Common myeloid progenitor, CD34-positive (primary cell): ENCODE measurements around the gene KIAA0232.
"Not testable (repeated sequence)": the region's sequence is repeated elsewhere in the genome, so short reads cannot be mapped to it uniquely, and the experiment has no call there.

ENCODE experiments used
- CTCF ChIA-PET: fragments of 350-600 bp; sonication (Branson Sonifier 250); formaldehyde crosslinking; loops from one replicate; lab custom pipeline; 2021; ENCODE audit warnings: antibody characterized with exemption; lab: Charles Lee
- POLR2A ChIA-PET: fragments of 350-600 bp; sonication (Branson Sonifier 250); formaldehyde crosslinking; loops from one replicate; lab custom pipeline; 2021; ENCODE audit warnings: antibody characterized with exemption; lab: Charles Lee
- DNase-seq, 3 donors: peaks; one replicate each; pipeline versions ENCODE4 v3.0.0 to v3.0.0-alpha.2; 2013
- H3K27ac ChIP-seq, 2 experiments: 1 replicate in 1 of 2; 2 replicates in 1 of 2; pipeline ENCODE4 v1.7.0; 2013; ENCODE audit warnings: inconsistent platforms in 2 of 2, low read length in 2 of 2, mild to moderate bottlenecking in 2 of 2, low read depth in 1 of 2, moderate library complexity in 1 of 2; ENCODE audit not compliant: severe bottlenecking in 2 of 2, insufficient read depth in 1 of 2, poor library complexity in 1 of 2
- H3K27me3 ChIP-seq, 5 experiments: replicated peaks in 2 of 5; 1 replicate in 3 of 5; 2 replicates in 2 of 5; pipeline versions ENCODE4 v1.6.1 to v1.7.0; 2013; ENCODE audit warnings: low read length in 4 of 5, mild to moderate bottlenecking in 2 of 5, moderate library complexity in 2 of 5, inconsistent platforms in 1 of 5; ENCODE audit not compliant: insufficient read depth in 5 of 5, control insufficient read depth in 4 of 5
- H3K36me3 ChIP-seq, 4 experiments: 1 replicate in 2 of 4; 2 replicates in 2 of 4; pipeline versions ENCODE4 v1.6.1 to v1.7.0; 2013; ENCODE audit warnings: low read length in 3 of 4, control low read depth in 1 of 4, mild to moderate bottlenecking in 1 of 4; ENCODE audit not compliant: control insufficient read depth in 4 of 4, insufficient read depth in 4 of 4
- H3K4me1 ChIP-seq, 4 experiments: 1 replicate in 3 of 4; 2 replicates in 1 of 4; pipeline versions ENCODE4 v1.6.1 to v1.7.1; 2013; ENCODE audit warnings: low read length in 3 of 4, mild to moderate bottlenecking in 3 of 4, control low read depth in 1 of 4, inconsistent platforms in 1 of 4, moderate library complexity in 1 of 4; ENCODE audit not compliant: control insufficient read depth in 4 of 4, insufficient read depth in 4 of 4; ENCODE audit errors: control extremely low read depth in 1 of 4
- H3K4me3 ChIP-seq, 7 experiments: 1 replicate in 4 of 7; 2 replicates in 3 of 7; pipeline versions ENCODE4 v1.5.1 to v1.7.0; 2013; ENCODE audit warnings: mild to moderate bottlenecking in 7 of 7, low read length in 6 of 7, moderate library complexity in 6 of 7, inconsistent platforms in 2 of 7, low read depth in 2 of 7, control low read depth in 1 of 7; ENCODE audit not compliant: insufficient read depth in 4 of 7, control insufficient read depth in 1 of 7; ENCODE audit errors: extremely low read depth in 1 of 7
- H3K9me3 ChIP-seq, 5 experiments: 1 replicate in 4 of 5; 2 replicates in 1 of 5; pipeline versions ENCODE4 v1.6.1 to v1.7.1; 2013; ENCODE audit warnings: low read length in 4 of 5, mild to moderate bottlenecking in 2 of 5, inconsistent platforms in 1 of 5, low read depth in 1 of 5, moderate library complexity in 1 of 5; ENCODE audit not compliant: control insufficient read depth in 4 of 5, insufficient read depth in 2 of 5; ENCODE audit errors: control extremely low read depth in 1 of 5
- WGBS: methylation state at CpG from one replicate; pipeline ENCODE4 v1.1.5; 2013; ENCODE audit not compliant: insufficient coverage; 5-methylcytosine and 5-hydroxymethylcytosine counted together

Gene KIAA0232

GRCh38 chr4:6888506-6889071 lies 106.1 kb downstream of the KIAA0232 start:
- H3K4me1 ChIP-seq, result peaks cover 13 to 77% (median 73%) of the 10 kb centered on the region in 4 experiments
- CTCF ChIA-PET, result interaction anchor here (1.4 to 5.6 kb wide), 5 partner anchors 14 to 111 kb away, joined by 3 to 68 read pairs (median 6); partner anchors contain the start of gene TBC1D14
- H3K27me3 ChIP-seq, result no peaks in the 10 kb centered on the region
- H3K9me3 ChIP-seq, result peaks cover 0 to 16% (median 0%) of the 10 kb centered on the region in 5 experiments
- WGBS, result 91% methylated on average over 15 of the region's 15 CpGs
- peaks cover 0 to 3% (median 0%) of the 10 kb centered on the region in 4 experiments for H3K36me3 ChIP-seq
- POLR2A ChIA-PET, result no interaction called here
- DNase-seq, result no peak
- H3K4me3 ChIP-seq, result peak overlapping the region in 2 of 7 experiments; percentile 9 to 20
- no peak overlapping the region for H3K27ac ChIP-seq

GRCh38 chr4:6889101-6889735 lies 106.7 kb downstream of the KIAA0232 start:
- Histone ChIP-seq H3K4me3 (peak overlapping the region in 1 of 7 experiments; percentile 12), H3K9me3 (peaks cover 0 to 16% (median 0%) of the 10 kb centered on the region in 5 experiments), H3K36me3 (peaks cover 0 to 3% (median 0%) of the 10 kb centered on the region in 4 experiments), H3K4me1 (peaks cover 17 to 82% (median 77%) of the 10 kb centered on the region in 4 experiments), H3K27me3 (no peaks in the 10 kb centered on the region), H3K27ac (no peak overlapping the region)
- WGBS, result 66% methylated on average over 37 of the region's 37 CpGs
- DNase-seq, result peak; percentile 74 to 96 (median 79)
- ChIA-PET POLR2A (interaction anchor here (0.6 to 0.7 kb wide), 2 partner anchors 19 to 22 kb away, joined by 3 to 4 read pairs; no protein-coding TSS in a partner anchor), CTCF (interaction anchor here (1.4 to 5.6 kb wide), 3 partner anchors 14 to 22 kb away, joined by 4 to 68 read pairs (median 6); partner anchors contain the start of gene TBC1D14)

GRCh38 chr4:6889736-6890324 lies 107.3 kb downstream of the KIAA0232 start:
- no peaks in the 10 kb centered on the region for H3K36me3 ChIP-seq
- peaks cover 17 to 82% (median 79%) of the 10 kb centered on the region in 4 experiments for H3K4me1 ChIP-seq
- no peak overlapping the region for H3K27ac ChIP-seq
- WGBS, result 65% methylated on average over 12 of the region's 15 CpGs
- H3K27me3 ChIP-seq, result no peaks in the 10 kb centered on the region
- POLR2A ChIA-PET, result interaction anchor here (0.6 to 0.7 kb wide), 2 partner anchors 19 to 21 kb away, joined by 3 to 4 read pairs; no protein-coding TSS in a partner anchor
- peak overlapping the region in 1 of 7 experiments; percentile 17 for H3K4me3 ChIP-seq
- CTCF ChIA-PET, result interaction anchor here (1.4 to 1.7 kb wide), 2 partner anchors 19 to 21 kb away, joined by 4 to 6 read pairs; partner anchors contain the start of gene TBC1D14
- no peak for DNase-seq
- H3K9me3 ChIP-seq, result peaks cover 0 to 16% (median 0%) of the 10 kb centered on the region in 5 experiments

GRCh38 chr4:6890358-6890757 lies 107.8 kb downstream of the KIAA0232 start:
- ChIA-PET CTCF (interaction anchor here (1.7 to 2.3 kb wide), 2 partner anchors 16 to 20 kb away, joined by 4 to 7 read pairs; no protein-coding TSS in a partner anchor), POLR2A (no interaction called here)
- H3K9me3 ChIP-seq, result peaks cover 0 to 16% (median 0%) of the 10 kb centered on the region in 5 experiments
- H3K4me1 ChIP-seq, result peaks cover 17 to 82% (median 79%) of the 10 kb centered on the region in 4 experiments
- WGBS, result no CpG with 5 or more reads among the region's 3 CpGs
- no peak overlapping the region for H3K4me3 ChIP-seq
- H3K36me3 ChIP-seq, result no peaks in the 10 kb centered on the region
- no peak overlapping the region for H3K27ac ChIP-seq
- no peak for DNase-seq
- H3K27me3 ChIP-seq, result no peaks in the 10 kb centered on the region

- CTCF ChIA-PET, result interaction anchor here (1.2 to 2.8 kb wide), 4 partner anchors 9 to 17 kb away, joined by 3 to 18 read pairs (median 6); no protein-coding TSS in a partner anchor
- POLR2A ChIA-PET, result not testable (repeated sequence)
- WGBS, result 85% methylated on average over 7 of the region's 9 CpGs
Measured at GRCh38 chr4:6890971-6891370, 108.4 kb downstream of the KIAA0232 start.

GRCh38 chr4:6891436-6892170 lies 109.1 kb downstream of the KIAA0232 start:
- Histone ChIP-seq H3K27me3 (no peaks in the 10 kb centered on the region), H3K4me3 (peak overlapping the region in 5 of 7 experiments; percentile 27 to 56 (median 43)), H3K27ac (peak overlapping the region in 1 of 2 experiments; percentile 62), H3K36me3 (no peaks in the 10 kb centered on the region), H3K4me1 (peaks cover 15 to 71% (median 68%) of the 10 kb centered on the region in 4 experiments), H3K9me3 (peaks cover 0 to 16% (median 0%) of the 10 kb centered on the region in 5 experiments)
- DNase-seq, result peak in 2 of 3 donors; percentile 63 to 78
- CTCF ChIA-PET, result interaction anchor here (1.1 to 2.8 kb wide), 7 partner anchors 10 to 176 kb away, joined by 3 to 18 read pairs (median 4); partner anchors contain the start of gene GRPEL1
- POLR2A ChIA-PET, result interaction anchor here (1.0 to 1.3 kb wide), 3 partner anchors 16 to 51 kb away, joined by 4 read pairs; partner anchors contain the start of gene TBC1D14
- WGBS, result 62% methylated on average over 9 of the region's 10 CpGs

More at GRCh38 chr4:6890971-6891370, 108.4 kb downstream of the KIAA0232 start:
- H3K4me3 ChIP-seq, H3K27me3 ChIP-seq, H3K27ac ChIP-seq, DNase-seq, H3K36me3 ChIP-seq: not testable (repeated sequence)
- Histone ChIP-seq H3K4me1 (peaks cover 17 to 77% (median 74%) of the 10 kb centered on the region in 4 experiments), H3K9me3 (peaks cover 0 to 16% (median 0%) of the 10 kb centered on the region in 5 experiments)
